Hepatocyte (in vitro differentiated cells): ENCODE results near the gene TBC1D1.

Source experiments
- CTCF ChIP-seq: fragments of 200-600 bp; sonication (generic); IDR thresholded peaks from 2 replicates; pipeline ENCODE4 v1.5.1; 2016; ENCODE audit warnings: antibody characterized with exemption, mild to moderate bottlenecking; ENCODE audit not compliant: poor library complexity
- EZH2 ChIP-seq: fragments of 200-600 bp; sonication (generic); IDR thresholded peaks from 2 replicates; pipeline ENCODE4 v1.6.1; 2016; ENCODE audit warnings: antibody characterized with exemption, mild to moderate bottlenecking, borderline replicate concordance

- TF ChIP-seq CTCF (no peak), EZH2 (no peak)
These were observed 216.9 kb downstream of the TBC1D1 start for GRCh38 chr4:38107818-38108217.
